Activated B cell treated with CpG ODN at 0.5 μM for 24 hours (primary cell): ENCODE results near the gene BASP1. TPM values are rescaled to one million over a fixed set of nuclear protein-coding genes. Genes with fewer than 3 reads are reported as not detected.
A peak's percentile ranks its signal among the peaks of the same experiment; 100 is the strongest.

Experiments used
- ATAC-seq: fragments of 200-7000 bp; cut with Tn5 transposase; one replicate; pipeline ENCODE4 v1.10.0; 2021; ENCODE audit warnings: low read depth, mild to moderate bottlenecking, moderate library complexity
- CTCF ChIA-PET: fragments of 350-600 bp; sonication (Branson Sonifier 250); formaldehyde crosslinking; loops from one replicate; lab custom pipeline; 2021; ENCODE audit warnings: antibody characterized with exemption; lab: Charles Lee
- POLR2A ChIA-PET: fragments of 350-600 bp; sonication (Branson Sonifier 250); formaldehyde crosslinking; loops from one replicate; lab custom pipeline; 2021; ENCODE audit warnings: antibody characterized with exemption; lab: Charles Lee
- DNase-seq: peaks from one replicate; pipeline ENCODE4 v3.0.0; 2022
- H3K27ac Mint-ChIP-seq: one replicate; pipeline ENCODE4 v1.8.0; 2020; ENCODE audit warnings: mixed read lengths
- H3K27me3 Mint-ChIP-seq: one replicate; pipeline ENCODE4 v1.8.0; 2021; ENCODE audit warnings: mixed read lengths
- H3K36me3 Mint-ChIP-seq: one replicate; pipeline ENCODE4 v1.8.0; 2021; ENCODE audit warnings: low read depth, mixed read lengths
- H3K4me1 Mint-ChIP-seq: one replicate; pipeline ENCODE4 v1.8.0; 2021; ENCODE audit warnings: mixed read lengths
- H3K4me3 Mint-ChIP-seq: one replicate; pipeline ENCODE4 v1.8.0; 2020; ENCODE audit warnings: mild to moderate bottlenecking, mixed read lengths
- H3K9me3 Mint-ChIP-seq: one replicate; pipeline ENCODE4 v1.8.0; 2020; ENCODE audit warnings: mixed read lengths
- CTCF ChIP-seq: fragments of 200-600 bp; IDR thresholded peaks from one replicate; pipeline ENCODE4 v1.8.0; 2022; ENCODE audit warnings: antibody characterized with exemption, mild to moderate bottlenecking
- intact Hi-C: fragments of 100-400 bp; cut with micrococcal nuclease; formaldehyde crosslinking; loops from one replicate; pipeline ENCODE4 v1.15.1; 2024
- total RNA-seq: library from RNA; stranded (reverse); gene quantifications from 2 replicates; pipeline ENCODE4 v1.2.3, GENCODE V29; 2022

BASP1 gene
- total RNA-seq, 1 donor from 2014 or later, result 316 TPM

- ATAC-seq (no peak), DNase-seq (no peak)
- intact Hi-C loops, result no loop called here
- Mint-ChIP-seq H3K9me3 (peaks cover 4% of the 10 kb centered on the region), H3K36me3 (peaks cover 70% of the 10 kb centered on the region), H3K27ac (peak overlapping the region; percentile 85), H3K4me3 (no peak overlapping the region), H3K4me1 (peaks cover 93% of the 10 kb centered on the region), H3K27me3 (no peaks in the 10 kb centered on the region)
- CTCF ChIA-PET, result no interaction called here
- POLR2A ChIA-PET, result interaction anchor here (0.8 kb wide), 1 partner anchor 53 kb away, joined by 3 read pairs; no protein-coding TSS in a partner anchor
- no peak for TF ChIP-seq CTCF
Observed at GRCh38 chr5:17265041-17265440, 47.6 kb downstream of the BASP1 start.

- peak; percentile 67 for ATAC-seq
- POLR2A ChIA-PET, result interaction anchor here (0.8 to 4.6 kb wide), 10 partner anchors 9 to 89 kb away, joined by 3 to 57 read pairs (median 8); partner anchors contain the start of gene BASP1
- Mint-ChIP-seq H3K27me3 (no peaks in the 10 kb centered on the region), H3K4me1 (peaks cover 94% of the 10 kb centered on the region), H3K36me3 (peaks cover 66% of the 10 kb centered on the region), H3K9me3 (peaks cover 4% of the 10 kb centered on the region), H3K27ac (peak overlapping the region; percentile 85), H3K4me3 (peak overlapping the region; percentile 64)
- CTCF ChIA-PET, result interaction anchor here (0.6 to 1.4 kb wide), 2 partner anchors 9 to 839 kb away, joined by 3 to 5 read pairs; no protein-coding TSS in a partner anchor
- no peak for TF ChIP-seq CTCF
- DNase-seq, result no peak
- intact Hi-C loops, result loop anchor here (1.0 kb wide), 1 partner anchor 9 kb away; no protein-coding TSS in a partner anchor
Observed at GRCh38 chr5:17267106-17267505, 49.7 kb downstream of the BASP1 start.

GRCh38 chr5:17269201-17269600 is 51.8 kb downstream of the BASP1 start:
- peak; percentile 73 for ATAC-seq
- peaks cover 96% of the 10 kb centered on the region for H3K4me1 Mint-ChIP-seq

GRCh38 chr5:17272111-17272510 is 54.7 kb downstream of the BASP1 start:
- peaks cover 88% of the 10 kb centered on the region for H3K4me1 Mint-ChIP-seq
- ChIA-PET POLR2A (interaction anchor here (0.6 to 3.4 kb wide), 4 partner anchors 15 to 55 kb away, joined by 3 to 21 read pairs (median 5); partner anchors contain the start of gene BASP1), CTCF (no interaction called here)
- H3K4me3 Mint-ChIP-seq, result no peak overlapping the region
- DNase-seq, result no peak
- peaks cover 4% of the 10 kb centered on the region for H3K9me3 Mint-ChIP-seq
- intact Hi-C loops, result no loop called here
- H3K36me3 Mint-ChIP-seq, result peaks cover 61% of the 10 kb centered on the region
- H3K27ac Mint-ChIP-seq, result peak overlapping the region; percentile 68
- no peak for ATAC-seq
- TF ChIP-seq CTCF, result no peak
- H3K27me3 Mint-ChIP-seq, result no peaks in the 10 kb centered on the region

More at GRCh38 chr5:17269201-17269600, 51.8 kb downstream of the BASP1 start:
- DNase-seq, result no peak
- Mint-ChIP-seq H3K27me3 (no peaks in the 10 kb centered on the region), H3K27ac (peak overlapping the region; percentile 87), H3K36me3 (peaks cover 55% of the 10 kb centered on the region), H3K9me3 (peaks cover 1% of the 10 kb centered on the region), H3K4me3 (peak overlapping the region; percentile 66)
- CTCF ChIA-PET, result interaction anchor here (0.7 to 0.9 kb wide), 3 partner anchors 52 to 54 kb away, joined by 3 read pairs; partner anchors contain the start of gene BASP1
- TF ChIP-seq CTCF, result no peak
- POLR2A ChIA-PET, result interaction anchor here (0.6 to 4.6 kb wide), 12 partner anchors 9 to 158 kb away, joined by 4 to 57 read pairs (median 5); partner anchors contain the start of gene BASP1
- intact Hi-C loops, result loop anchor here (1.0 kb wide), 3 partner anchors 9 to 49 kb away; no protein-coding TSS in a partner anchor

- intact Hi-C loops, result loop anchor here (5.0 kb wide), 1 partner anchor 1422 kb away; no protein-coding TSS in a partner anchor
- H3K9me3 Mint-ChIP-seq, result peaks cover 6% of the 10 kb centered on the region
- ATAC-seq, result no peak
- H3K27me3 Mint-ChIP-seq, result no peaks in the 10 kb centered on the region
- peak overlapping the region; percentile 94 for H3K27ac Mint-ChIP-seq
- H3K4me3 Mint-ChIP-seq, result peak overlapping the region; percentile 15
- CTCF ChIA-PET, result no interaction called here
- no peak for TF ChIP-seq CTCF
- DNase-seq, result no peak
- POLR2A ChIA-PET, result interaction anchor here (0.6 to 3.4 kb wide), 8 partner anchors 8 to 58 kb away, joined by 3 to 19 read pairs (median 8); partner anchors contain the start of gene BASP1
- H3K36me3 Mint-ChIP-seq, result peaks cover 60% of the 10 kb centered on the region
- peaks cover 87% of the 10 kb centered on the region for H3K4me1 Mint-ChIP-seq
Observed at GRCh38 chr5:17275289-17276158, 58.1 kb downstream of the BASP1 start.
